H9 (cell line): Measurements from ENCODE around the gene PLA2R1. TPM values are rescaled to one million over a fixed set of nuclear protein-coding genes. Genes with fewer than 3 reads are reported as not detected.

ENCODE experiments used
- DNase-seq: peaks from one replicate; pipeline ENCODE4 v3.0.0-alpha.2; 2017
- H2AFZ ChIP-seq: one replicate; pipeline ENCODE4 v1.6.1; 2013; ENCODE audit warnings: mild to moderate bottlenecking, low read length, control low read depth, moderate library complexity
- H2AK5ac ChIP-seq: 2 replicates; pipeline ENCODE4 v1.6.1; 2013; ENCODE audit warnings: low read length, control low read depth, mixed read lengths; ENCODE audit not compliant: insufficient read length
- H2BK120ac ChIP-seq: one replicate; pipeline ENCODE4 v1.6.1; 2013; ENCODE audit warnings: low read depth, mild to moderate bottlenecking, low read length, control low read depth, inconsistent platforms; ENCODE audit not compliant: poor library complexity, severe bottlenecking
- H2BK12ac ChIP-seq: 2 replicates; pipeline ENCODE4 v1.6.1; 2013; ENCODE audit warnings: low read length, control low read depth, mixed read lengths, low read depth; ENCODE audit not compliant: insufficient read length
- H2BK15ac ChIP-seq: 2 replicates; pipeline ENCODE4 v1.6.1; 2013; ENCODE audit warnings: low read depth, low read length, control low read depth
- H2BK20ac ChIP-seq: one replicate; pipeline ENCODE4 v1.6.1; 2013; ENCODE audit warnings: low read depth, mild to moderate bottlenecking, low read length, control low read depth, inconsistent platforms; ENCODE audit not compliant: poor library complexity, severe bottlenecking
- H2BK5ac ChIP-seq: 2 replicates; pipeline ENCODE4 v1.6.1; 2013; ENCODE audit warnings: low read length, control low read depth, mixed read lengths; ENCODE audit not compliant: insufficient read length
- H3K14ac ChIP-seq: 2 replicates; pipeline ENCODE4 v1.6.1; 2013; ENCODE audit warnings: low read length, control low read depth; ENCODE audit not compliant: insufficient read depth
- H3K18ac ChIP-seq: 2 replicates; pipeline ENCODE4 v1.6.1; 2013; ENCODE audit warnings: low read depth, mild to moderate bottlenecking, mixed read lengths, low read length, control low read depth; ENCODE audit not compliant: insufficient read length
- H3K23ac ChIP-seq: 2 replicates; pipeline ENCODE4 v1.6.1; 2013; ENCODE audit warnings: low read length, control low read depth, mixed read lengths, low read depth; ENCODE audit not compliant: insufficient read length
- H3K23me2 ChIP-seq: 2 replicates; pipeline ENCODE4 v1.6.1; 2013; ENCODE audit warnings: low read depth, mild to moderate bottlenecking, mixed read lengths, low read length, control low read depth; ENCODE audit not compliant: insufficient read length, poor library complexity, severe bottlenecking
- H3K27ac ChIP-seq: 2 replicates; pipeline ENCODE4 v1.5.1; 2013; ENCODE audit warnings: low read length, control low read depth, mixed read lengths, low read depth; ENCODE audit not compliant: insufficient read length
- H3K27me3 ChIP-seq: 2 replicates; pipeline ENCODE4 v1.6.1; 2013; ENCODE audit warnings: low read length, control low read depth, inconsistent platforms; ENCODE audit not compliant: insufficient read depth
- H3K4ac ChIP-seq: 2 replicates; pipeline ENCODE4 v1.6.1; 2013; ENCODE audit warnings: low read depth, mild to moderate bottlenecking, control low read depth, inconsistent platforms, low read length, moderate library complexity
- H3K4me1 ChIP-seq: 2 replicates; pipeline ENCODE4 v1.6.1; 2013; ENCODE audit warnings: low read length, control low read depth, inconsistent platforms; ENCODE audit not compliant: insufficient read depth
- H3K4me2 ChIP-seq: 2 replicates; pipeline ENCODE4 v1.6.1; 2013; ENCODE audit warnings: low read length, control low read depth, mixed read lengths; ENCODE audit not compliant: insufficient read length, insufficient read depth
- H3K56ac ChIP-seq: 2 replicates; pipeline ENCODE4 v1.6.1; 2013; ENCODE audit warnings: low read depth, mild to moderate bottlenecking, mixed read lengths, low read length, control low read depth; ENCODE audit not compliant: insufficient read length
- H3K79me1 ChIP-seq: 2 replicates; pipeline ENCODE4 v1.6.1; 2013; ENCODE audit warnings: low read depth, mild to moderate bottlenecking, moderate library complexity, low read length, control low read depth, inconsistent platforms; ENCODE audit not compliant: insufficient read depth, poor library complexity, severe bottlenecking
- H3K79me2 ChIP-seq: 2 replicates; pipeline ENCODE4 v1.6.1; 2013; ENCODE audit warnings: low read length, control low read depth, inconsistent platforms; ENCODE audit not compliant: insufficient read depth
- H3K9ac ChIP-seq: 2 replicates; pipeline ENCODE4 v1.6.1; 2013; ENCODE audit warnings: low read length, control low read depth, mixed read lengths; ENCODE audit not compliant: insufficient read length; ENCODE audit errors: extremely low read depth
- H3K9me3 ChIP-seq: one replicate; pipeline ENCODE4 v1.6.1; 2013; ENCODE audit warnings: low read depth, low read length, inconsistent platforms; ENCODE audit not compliant: control insufficient read depth
- H3T11ph ChIP-seq: one replicate; pipeline ENCODE4 v1.6.1; 2013; ENCODE audit warnings: mild to moderate bottlenecking, low read length, control low read depth, inconsistent platforms
- H4K20me1 ChIP-seq: one replicate; pipeline ENCODE4 v1.6.1; 2013; ENCODE audit not compliant: control insufficient read depth, insufficient read length, insufficient read depth
- H4K5ac ChIP-seq: 2 replicates; pipeline ENCODE4 v1.6.1; 2013; ENCODE audit warnings: low read depth, mild to moderate bottlenecking, mixed read lengths, low read length, control low read depth; ENCODE audit not compliant: insufficient read length
- H4K8ac ChIP-seq: replicated peaks from 2 replicates; pipeline ENCODE4 v1.6.1; 2013; ENCODE audit warnings: low read length, control low read depth, mixed read lengths, low read depth; ENCODE audit not compliant: insufficient read length
- H4K91ac ChIP-seq: 2 replicates; pipeline ENCODE4 v1.6.1; 2013; ENCODE audit warnings: low read depth, mild to moderate bottlenecking, moderate library complexity, mixed read lengths, low read length, control low read depth; ENCODE audit not compliant: insufficient read length
- H3K27ac Mint-ChIP-seq, 3 experiments: 2 replicates in 2 of 3; 3 replicates in 1 of 3; pipeline ENCODE4 v1.8.0; 2020 to 2021; ENCODE audit warnings: mixed read lengths in 3 of 3, mild to moderate bottlenecking in 1 of 3, moderate library complexity in 1 of 3
- H3K27me3 Mint-ChIP-seq: 2 replicates; pipeline ENCODE4 v1.8.0; 2021; ENCODE audit warnings: low read depth, mild to moderate bottlenecking, moderate library complexity, mixed read lengths
- H3K36me3 Mint-ChIP-seq, 3 experiments: 2 replicates in 2 of 3; 3 replicates in 1 of 3; pipeline ENCODE4 v1.8.0; 2020 to 2021; ENCODE audit warnings: low read depth in 3 of 3, mixed read lengths in 3 of 3; ENCODE audit not compliant: insufficient read depth in 1 of 3
- H3K4me1 Mint-ChIP-seq, 2 experiments: 2 replicates each; pipeline ENCODE4 v1.8.0; 2020; ENCODE audit warnings: mixed read lengths in 2 of 2
- H3K4me3 Mint-ChIP-seq, 2 experiments: 2 replicates in 1 of 2; 3 replicates in 1 of 2; pipeline ENCODE4 v1.8.0; 2020 to 2021; ENCODE audit warnings: mild to moderate bottlenecking in 2 of 2, mixed read lengths in 2 of 2, moderate library complexity in 1 of 2
- H3K9me3 Mint-ChIP-seq, 2 experiments: 2 replicates in 1 of 2; 3 replicates in 1 of 2; pipeline ENCODE4 v1.8.0; 2020; ENCODE audit warnings: mild to moderate bottlenecking in 2 of 2, mixed read lengths in 2 of 2, moderate library complexity in 1 of 2
- CTCF ChIP-seq: fragments of 200-600 bp; sonication (generic); conservative IDR thresholded peaks from 3 replicates; pipeline ENCODE4 v1.8.0; 2021; ENCODE audit warnings: antibody characterized with exemption, mild to moderate bottlenecking
- WGBS: extraction: QIAGEN DNeasy Blood & Tissue Kit; methylation state at CpG from one replicate; pipeline ENCODE4 v1.1.7; 2013; ENCODE audit warnings: missing lambda C conversion rate, low lambda C conversion rate, mixed read lengths; ENCODE audit not compliant: insufficient read length; ENCODE audit errors: extremely low coverage; 5-methylcytosine and 5-hydroxymethylcytosine counted together
- total RNA-seq: library from RNA; stranded (reverse); gene quantifications from 2 replicates; pipeline ENCODE4 v1.2.1, GENCODE V29; 2021

Gene PLA2R1
- total RNA-seq, 1 experiment from 2014 or later, result 0.83 TPM

- no peak overlapping the region for H3K27ac Mint-ChIP-seq
- H3K14ac ChIP-seq, result no peak overlapping the region
- H2BK120ac ChIP-seq, result no peak overlapping the region
- no peak overlapping the region for H4K91ac ChIP-seq
- H3K27me3 Mint-ChIP-seq, result peaks cover 2% of the 10 kb centered on the region; the same call in 1 of the 2 replicates
- no peak overlapping the region for H3K23ac ChIP-seq
- no peak overlapping the region for H4K8ac ChIP-seq
- H2BK15ac ChIP-seq, result no peak overlapping the region
- no peak overlapping the region for H2BK12ac ChIP-seq
- no CpG with 5 or more reads among the region's 3 CpGs for WGBS
- no peaks in the 10 kb centered on the region for H3K4me1 ChIP-seq
- no peak for DNase-seq
- no peak overlapping the region for H4K5ac ChIP-seq
- no peak overlapping the region for H3K18ac ChIP-seq
- no peak overlapping the region for H3K4ac ChIP-seq
- no peak overlapping the region for H3K4me2 ChIP-seq
- H2AFZ ChIP-seq, result no peak overlapping the region
- H3K4me1 Mint-ChIP-seq, result peaks cover 3 to 9% of the 10 kb centered on the region in 2 experiments; a peak in 3 of 4 replicates
- H2AK5ac ChIP-seq, result no peak overlapping the region
- no peak overlapping the region for H3K4me3 Mint-ChIP-seq
- no peak overlapping the region for H2BK20ac ChIP-seq
- H3K79me2 ChIP-seq, result no peaks in the 10 kb centered on the region
- H3K56ac ChIP-seq, result no peak overlapping the region
- no peaks in the 10 kb centered on the region for H4K20me1 ChIP-seq
- H3K27me3 ChIP-seq, result no peaks in the 10 kb centered on the region
- H3K36me3 Mint-ChIP-seq, result peaks cover under 1 to 3% (median 2%) of the 10 kb centered on the region in 3 experiments; a peak in 4 of 7 replicates
- H3K27ac ChIP-seq, result no peak overlapping the region
- H3T11ph ChIP-seq, result no peak overlapping the region
- no peak for TF ChIP-seq CTCF
- peaks cover 2 to 3% of the 10 kb centered on the region in 2 experiments; a peak in 4 of 5 replicates for H3K9me3 Mint-ChIP-seq
- H3K23me2 ChIP-seq, result no peaks in the 10 kb centered on the region
- no peaks in the 10 kb centered on the region for H3K9me3 ChIP-seq
- H3K79me1 ChIP-seq, result no peaks in the 10 kb centered on the region
- no peak overlapping the region for H3K9ac ChIP-seq
- no peak overlapping the region for H2BK5ac ChIP-seq
Measured at GRCh38 chr2:160109243-160109642, 46.8 kb upstream of the PLA2R1 start.
